H9 (cell line): Measurements from ENCODE around the gene ABCC12. TPM values are rescaled to one million over a fixed set of nuclear protein-coding genes. Genes with fewer than 3 reads are reported as not detected.

ENCODE experiments used
- DNase-seq: peaks from one replicate; pipeline ENCODE4 v3.0.0-alpha.2; 2017
- H2AFZ ChIP-seq: one replicate; pipeline ENCODE4 v1.6.1; 2013; ENCODE audit warnings: mild to moderate bottlenecking, low read length, control low read depth, moderate library complexity
- H2AK5ac ChIP-seq: 2 replicates; pipeline ENCODE4 v1.6.1; 2013; ENCODE audit warnings: low read length, control low read depth, mixed read lengths; ENCODE audit not compliant: insufficient read length
- H2BK120ac ChIP-seq: one replicate; pipeline ENCODE4 v1.6.1; 2013; ENCODE audit warnings: low read depth, mild to moderate bottlenecking, low read length, control low read depth, inconsistent platforms; ENCODE audit not compliant: poor library complexity, severe bottlenecking
- H2BK12ac ChIP-seq: 2 replicates; pipeline ENCODE4 v1.6.1; 2013; ENCODE audit warnings: low read length, control low read depth, mixed read lengths, low read depth; ENCODE audit not compliant: insufficient read length
- H2BK15ac ChIP-seq: 2 replicates; pipeline ENCODE4 v1.6.1; 2013; ENCODE audit warnings: low read depth, low read length, control low read depth
- H2BK20ac ChIP-seq: one replicate; pipeline ENCODE4 v1.6.1; 2013; ENCODE audit warnings: low read depth, mild to moderate bottlenecking, low read length, control low read depth, inconsistent platforms; ENCODE audit not compliant: poor library complexity, severe bottlenecking
- H2BK5ac ChIP-seq: 2 replicates; pipeline ENCODE4 v1.6.1; 2013; ENCODE audit warnings: low read length, control low read depth, mixed read lengths; ENCODE audit not compliant: insufficient read length
- H3K14ac ChIP-seq: 2 replicates; pipeline ENCODE4 v1.6.1; 2013; ENCODE audit warnings: low read length, control low read depth; ENCODE audit not compliant: insufficient read depth
- H3K18ac ChIP-seq: 2 replicates; pipeline ENCODE4 v1.6.1; 2013; ENCODE audit warnings: low read depth, mild to moderate bottlenecking, mixed read lengths, low read length, control low read depth; ENCODE audit not compliant: insufficient read length
- H3K23ac ChIP-seq: 2 replicates; pipeline ENCODE4 v1.6.1; 2013; ENCODE audit warnings: low read length, control low read depth, mixed read lengths, low read depth; ENCODE audit not compliant: insufficient read length
- H3K23me2 ChIP-seq: 2 replicates; pipeline ENCODE4 v1.6.1; 2013; ENCODE audit warnings: low read depth, mild to moderate bottlenecking, mixed read lengths, low read length, control low read depth; ENCODE audit not compliant: insufficient read length, poor library complexity, severe bottlenecking
- H3K27ac ChIP-seq: 2 replicates; pipeline ENCODE4 v1.5.1; 2013; ENCODE audit warnings: low read length, control low read depth, mixed read lengths, low read depth; ENCODE audit not compliant: insufficient read length
- H3K27me3 ChIP-seq: 2 replicates; pipeline ENCODE4 v1.6.1; 2013; ENCODE audit warnings: low read length, control low read depth, inconsistent platforms; ENCODE audit not compliant: insufficient read depth
- H3K4ac ChIP-seq: 2 replicates; pipeline ENCODE4 v1.6.1; 2013; ENCODE audit warnings: low read depth, mild to moderate bottlenecking, control low read depth, inconsistent platforms, low read length, moderate library complexity
- H3K4me1 ChIP-seq: 2 replicates; pipeline ENCODE4 v1.6.1; 2013; ENCODE audit warnings: low read length, control low read depth, inconsistent platforms; ENCODE audit not compliant: insufficient read depth
- H3K4me2 ChIP-seq: 2 replicates; pipeline ENCODE4 v1.6.1; 2013; ENCODE audit warnings: low read length, control low read depth, mixed read lengths; ENCODE audit not compliant: insufficient read length, insufficient read depth
- H3K56ac ChIP-seq: 2 replicates; pipeline ENCODE4 v1.6.1; 2013; ENCODE audit warnings: low read depth, mild to moderate bottlenecking, mixed read lengths, low read length, control low read depth; ENCODE audit not compliant: insufficient read length
- H3K79me1 ChIP-seq: 2 replicates; pipeline ENCODE4 v1.6.1; 2013; ENCODE audit warnings: low read depth, mild to moderate bottlenecking, moderate library complexity, low read length, control low read depth, inconsistent platforms; ENCODE audit not compliant: insufficient read depth, poor library complexity, severe bottlenecking
- H3K79me2 ChIP-seq: 2 replicates; pipeline ENCODE4 v1.6.1; 2013; ENCODE audit warnings: low read length, control low read depth, inconsistent platforms; ENCODE audit not compliant: insufficient read depth
- H3K9ac ChIP-seq: 2 replicates; pipeline ENCODE4 v1.6.1; 2013; ENCODE audit warnings: low read length, control low read depth, mixed read lengths; ENCODE audit not compliant: insufficient read length; ENCODE audit errors: extremely low read depth
- H3K9me3 ChIP-seq: one replicate; pipeline ENCODE4 v1.6.1; 2013; ENCODE audit warnings: low read depth, low read length, inconsistent platforms; ENCODE audit not compliant: control insufficient read depth
- H3T11ph ChIP-seq: one replicate; pipeline ENCODE4 v1.6.1; 2013; ENCODE audit warnings: mild to moderate bottlenecking, low read length, control low read depth, inconsistent platforms
- H4K20me1 ChIP-seq: one replicate; pipeline ENCODE4 v1.6.1; 2013; ENCODE audit not compliant: control insufficient read depth, insufficient read length, insufficient read depth
- H4K5ac ChIP-seq: 2 replicates; pipeline ENCODE4 v1.6.1; 2013; ENCODE audit warnings: low read depth, mild to moderate bottlenecking, mixed read lengths, low read length, control low read depth; ENCODE audit not compliant: insufficient read length
- H4K8ac ChIP-seq: replicated peaks from 2 replicates; pipeline ENCODE4 v1.6.1; 2013; ENCODE audit warnings: low read length, control low read depth, mixed read lengths, low read depth; ENCODE audit not compliant: insufficient read length
- H4K91ac ChIP-seq: 2 replicates; pipeline ENCODE4 v1.6.1; 2013; ENCODE audit warnings: low read depth, mild to moderate bottlenecking, moderate library complexity, mixed read lengths, low read length, control low read depth; ENCODE audit not compliant: insufficient read length
- H3K27ac Mint-ChIP-seq, 3 experiments: 2 replicates in 2 of 3; 3 replicates in 1 of 3; pipeline ENCODE4 v1.8.0; 2020 to 2021; ENCODE audit warnings: mixed read lengths in 3 of 3, mild to moderate bottlenecking in 1 of 3, moderate library complexity in 1 of 3
- H3K27me3 Mint-ChIP-seq: 2 replicates; pipeline ENCODE4 v1.8.0; 2021; ENCODE audit warnings: low read depth, mild to moderate bottlenecking, moderate library complexity, mixed read lengths
- H3K36me3 Mint-ChIP-seq, 3 experiments: 2 replicates in 2 of 3; 3 replicates in 1 of 3; pipeline ENCODE4 v1.8.0; 2020 to 2021; ENCODE audit warnings: low read depth in 3 of 3, mixed read lengths in 3 of 3; ENCODE audit not compliant: insufficient read depth in 1 of 3
- H3K4me1 Mint-ChIP-seq, 2 experiments: 2 replicates each; pipeline ENCODE4 v1.8.0; 2020; ENCODE audit warnings: mixed read lengths in 2 of 2
- H3K4me3 Mint-ChIP-seq, 2 experiments: 2 replicates in 1 of 2; 3 replicates in 1 of 2; pipeline ENCODE4 v1.8.0; 2020 to 2021; ENCODE audit warnings: mild to moderate bottlenecking in 2 of 2, mixed read lengths in 2 of 2, moderate library complexity in 1 of 2
- H3K9me3 Mint-ChIP-seq, 2 experiments: 2 replicates in 1 of 2; 3 replicates in 1 of 2; pipeline ENCODE4 v1.8.0; 2020; ENCODE audit warnings: mild to moderate bottlenecking in 2 of 2, mixed read lengths in 2 of 2, moderate library complexity in 1 of 2
- CTCF ChIP-seq: fragments of 200-600 bp; sonication (generic); conservative IDR thresholded peaks from 3 replicates; pipeline ENCODE4 v1.8.0; 2021; ENCODE audit warnings: antibody characterized with exemption, mild to moderate bottlenecking
- WGBS: extraction: QIAGEN DNeasy Blood & Tissue Kit; methylation state at CpG from one replicate; pipeline ENCODE4 v1.1.7; 2013; ENCODE audit warnings: missing lambda C conversion rate, low lambda C conversion rate, mixed read lengths; ENCODE audit not compliant: insufficient read length; ENCODE audit errors: extremely low coverage; 5-methylcytosine and 5-hydroxymethylcytosine counted together
- total RNA-seq: library from RNA; stranded (reverse); gene quantifications from 2 replicates; pipeline ENCODE4 v1.2.1, GENCODE V29; 2021

The ABCC12 gene
- total RNA-seq, 1 experiment from 2014 or later: 0.09 TPM

GRCh38 chr16:48161906-48162305, 6.1 kb upstream of the ABCC12 start:
- TF ChIP-seq CTCF: no peak

More at GRCh38 chr16:48161906-48162305, 6.1 kb upstream of the ABCC12 start:
- Histone ChIP-seq H3K79me1 (no peaks in the 10 kb centered on the region), H3T11ph (no peak overlapping the region), H2AK5ac (no peak overlapping the region), H2BK15ac (no peak overlapping the region), H3K23me2 (no peaks in the 10 kb centered on the region), H4K91ac (no peak overlapping the region), H3K4ac (no peak overlapping the region), H3K27me3 (no peaks in the 10 kb centered on the region), H2BK5ac (no peak overlapping the region), H3K4me2 (no peak overlapping the region), H3K9me3 (no peaks in the 10 kb centered on the region), H3K23ac (no peak overlapping the region), H2BK12ac (no peak overlapping the region), H4K20me1 (no peaks in the 10 kb centered on the region), H4K8ac (no peak overlapping the region), H3K4me1 (no peaks in the 10 kb centered on the region), H3K56ac (no peak overlapping the region), H3K79me2 (no peaks in the 10 kb centered on the region), H4K5ac (no peak overlapping the region), H2BK20ac (no peak overlapping the region), H2BK120ac (no peak overlapping the region), H3K18ac (no peak overlapping the region), H3K9ac (no peak overlapping the region), H3K27ac (no peak overlapping the region), H2AFZ (no peak overlapping the region), H3K14ac (no peak overlapping the region)
- Mint-ChIP-seq H3K9me3 (no peaks in the 10 kb centered on the region; a peak in 1 of 5 replicates), H3K36me3 (no peaks in the 10 kb centered on the region; a peak in 1 of 7 replicates), H3K4me1 (peaks cover 10 to 19% of the 10 kb centered on the region in 2 experiments), H3K27ac (no peak overlapping the region), H3K27me3 (peaks cover 1% of the 10 kb centered on the region; the same call in 1 of the 2 replicates), H3K4me3 (no peak overlapping the region)
- DNase-seq: no peak
- WGBS: no CpG with 5 or more reads among the region's 4 CpGs
